Raji (cell line): ENCODE data around the gene LEF1.

Source experiments
- POLR2A ChIP-seq: IDR thresholded peaks from 2 replicates; pipeline ENCODE4 v1.6.1; 2011; ENCODE audit warnings: low read depth, low read length, control low read depth; ENCODE audit not compliant: insufficient read depth

LEF1 gene

GRCh38 chr4:108191269-108191914, 22.7 kb upstream of the LEF1 start:
- TF ChIP-seq POLR2A: no peak

DNA sequence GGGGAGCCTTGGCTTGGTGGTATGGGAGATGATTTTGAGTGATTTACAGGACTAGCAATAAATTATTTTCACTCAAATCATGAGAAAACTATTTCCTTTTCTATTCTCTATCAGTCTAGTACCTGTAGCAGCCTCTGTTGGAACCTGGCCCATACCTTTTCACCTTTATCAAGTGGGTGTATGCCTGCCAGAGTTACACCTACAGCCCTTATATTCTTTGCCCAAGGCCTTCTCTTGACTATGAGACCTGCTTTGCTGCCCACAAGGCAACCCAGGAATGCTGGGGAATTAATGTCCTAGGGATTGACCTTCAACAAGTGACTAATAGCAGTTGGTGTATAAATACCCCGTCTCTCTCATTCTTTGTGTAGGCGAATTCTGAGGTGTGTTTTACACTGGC, 20.0 kb upstream of the LEF1 start:
- no peak for TF ChIP-seq POLR2A

DNA sequence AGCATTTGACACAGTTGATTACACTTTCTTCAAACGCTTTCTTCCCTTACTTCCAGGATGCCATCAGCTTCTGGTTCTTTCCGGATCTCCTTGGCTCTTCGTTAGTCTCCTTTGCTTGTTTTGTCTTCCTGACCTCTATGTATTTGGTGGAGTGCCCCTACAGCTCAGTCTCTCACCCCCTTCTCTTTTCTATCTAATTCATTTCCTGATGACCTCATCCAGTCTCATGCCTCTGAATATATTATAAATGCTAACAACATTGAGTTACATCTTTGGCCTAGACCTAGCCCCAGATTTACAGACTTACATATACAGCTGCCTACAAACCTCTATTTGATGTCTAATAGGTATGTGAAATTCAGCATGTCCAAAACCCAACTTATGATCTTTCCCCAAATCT, 16.5 kb upstream of the LEF1 start:
- TF ChIP-seq POLR2A: no peak

GRCh38 chr4:108184453-108185049, 15.8 kb upstream of the LEF1 start:
- no peak for TF ChIP-seq POLR2A

DNA sequence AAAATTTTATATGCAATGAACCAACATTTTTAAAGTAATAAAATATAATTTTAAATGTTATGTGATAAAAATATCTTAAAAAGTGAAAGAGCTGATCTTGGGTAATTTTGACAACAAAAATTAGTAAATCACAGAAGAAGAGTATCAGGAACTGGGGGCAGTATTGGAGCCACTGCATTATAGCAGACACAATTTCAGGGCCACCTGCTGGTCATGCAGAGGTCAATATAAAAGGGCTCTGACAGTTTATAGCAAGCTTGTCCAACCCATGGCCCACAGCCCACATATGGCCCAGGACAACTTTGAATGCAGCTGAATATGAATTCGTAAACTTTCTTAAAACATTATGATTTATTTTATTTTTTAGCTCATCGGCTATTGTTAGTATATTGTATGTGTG, 13.0 kb upstream of the LEF1 start:
- no peak for TF ChIP-seq POLR2A

- no peak for TF ChIP-seq POLR2A
These were observed 11.8 kb upstream of the LEF1 start for GRCh38 chr4:108180513-108180912.

DNA sequence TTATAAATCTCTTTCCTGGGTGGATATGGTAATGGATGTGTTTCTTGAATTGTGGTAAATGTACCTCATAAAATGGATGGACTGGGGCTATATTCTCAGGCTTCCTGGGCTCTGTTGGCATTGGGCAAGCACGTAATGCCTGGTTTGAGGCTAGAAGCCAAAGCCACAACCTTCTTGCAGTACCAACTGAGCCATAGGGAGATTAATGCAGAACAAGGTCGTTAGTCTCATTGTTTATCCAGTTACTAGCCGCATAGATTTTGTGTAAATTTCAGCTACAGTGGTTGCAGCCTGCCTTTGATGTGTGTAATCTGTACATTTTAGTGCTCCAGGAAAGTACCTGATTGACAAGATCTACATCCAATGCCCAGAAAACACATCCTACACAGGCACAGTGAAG, 7.2 kb upstream of the LEF1 start:
- TF ChIP-seq POLR2A: no peak

GRCh38 chr4:108174856-108175255, 6.1 kb upstream of the LEF1 start:
- no peak for TF ChIP-seq POLR2A

GRCh38 chr4:108173599-108174057, 4.9 kb upstream of the LEF1 start:
- no peak for TF ChIP-seq POLR2A

DNA sequence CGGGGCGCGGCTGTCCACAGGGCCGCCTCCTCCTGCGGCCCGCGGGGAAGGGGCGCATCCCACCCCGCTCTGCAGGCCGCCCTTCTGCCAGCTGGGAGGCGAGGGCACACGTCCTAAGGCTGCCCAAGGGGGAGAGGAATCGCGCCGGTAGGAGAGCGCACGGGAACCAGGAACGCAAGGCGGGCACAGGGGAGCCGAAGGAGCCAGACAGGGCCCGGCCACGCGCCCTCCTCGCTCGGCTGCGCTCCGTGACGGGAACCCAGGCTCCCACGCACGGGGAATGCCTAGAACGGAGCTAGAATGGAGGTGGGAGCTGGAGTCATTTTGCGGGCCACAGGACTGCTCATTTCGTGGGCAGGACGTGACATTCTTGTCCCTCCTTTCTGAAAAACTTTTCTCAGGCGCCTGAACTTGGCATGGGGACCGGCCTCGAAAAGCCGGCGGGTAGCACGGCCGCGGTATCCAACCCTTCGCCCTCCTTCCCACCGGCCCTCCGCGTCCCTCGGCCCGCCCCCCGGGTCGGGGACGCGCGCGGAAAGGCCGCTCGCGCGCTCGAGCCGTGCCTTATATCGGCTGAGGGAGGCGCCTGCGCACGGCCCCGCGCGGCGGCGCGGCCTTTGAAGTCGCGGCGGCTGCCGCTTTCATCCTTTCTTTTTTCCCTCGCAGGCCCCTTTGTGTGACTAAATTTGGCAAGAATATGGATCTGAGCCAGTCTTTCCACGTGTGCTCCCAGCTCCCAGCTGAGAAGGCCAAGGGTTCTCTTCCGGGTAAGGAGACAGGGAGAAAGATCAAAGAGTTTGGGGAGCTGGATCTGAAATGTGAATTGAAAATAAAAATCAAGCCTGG, 4.2 kb upstream of the LEF1 start:
- TF ChIP-seq POLR2A: no peak

GRCh38 chr4:108172231-108172752, 3.6 kb upstream of the LEF1 start:
- no peak for TF ChIP-seq POLR2A

GRCh38 chr4:108171339-108172230, 2.9 kb upstream of the LEF1 start:
- no peak for TF ChIP-seq POLR2A

DNA sequence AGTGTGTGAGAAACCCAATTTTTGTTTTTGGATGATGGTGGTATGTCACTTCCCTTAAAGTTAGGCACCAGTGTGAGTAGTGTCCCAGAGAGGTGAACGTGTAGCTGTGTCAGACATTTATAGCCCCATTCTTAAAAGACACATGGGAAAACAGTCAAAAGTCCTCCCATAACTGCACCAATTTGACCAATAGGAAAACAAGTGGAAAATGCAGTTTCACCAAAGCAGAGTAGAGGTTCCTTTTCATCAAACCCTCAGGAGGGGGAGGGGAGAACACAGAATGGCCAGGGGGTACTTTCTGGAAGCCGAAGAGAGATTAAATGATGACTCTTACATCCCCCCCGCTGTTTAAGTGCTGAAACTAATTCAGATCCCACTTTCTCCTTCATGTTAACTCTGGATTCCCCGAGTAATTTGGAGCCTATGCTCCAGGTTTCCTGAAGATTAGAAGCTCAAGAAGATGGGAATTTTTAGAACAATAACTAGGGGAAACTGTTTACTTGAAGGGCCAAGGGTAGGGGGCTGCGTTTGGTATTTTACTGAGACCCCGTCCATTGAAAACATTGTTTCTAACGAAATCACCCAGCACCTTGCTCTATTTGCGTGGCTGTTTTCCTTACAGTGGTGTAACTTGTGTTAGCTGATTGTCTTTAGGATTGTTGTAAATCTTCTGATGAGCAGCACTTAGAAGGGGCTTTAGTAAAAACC, 2.1 kb upstream of the LEF1 start:
- no peak for TF ChIP-seq POLR2A

DNA sequence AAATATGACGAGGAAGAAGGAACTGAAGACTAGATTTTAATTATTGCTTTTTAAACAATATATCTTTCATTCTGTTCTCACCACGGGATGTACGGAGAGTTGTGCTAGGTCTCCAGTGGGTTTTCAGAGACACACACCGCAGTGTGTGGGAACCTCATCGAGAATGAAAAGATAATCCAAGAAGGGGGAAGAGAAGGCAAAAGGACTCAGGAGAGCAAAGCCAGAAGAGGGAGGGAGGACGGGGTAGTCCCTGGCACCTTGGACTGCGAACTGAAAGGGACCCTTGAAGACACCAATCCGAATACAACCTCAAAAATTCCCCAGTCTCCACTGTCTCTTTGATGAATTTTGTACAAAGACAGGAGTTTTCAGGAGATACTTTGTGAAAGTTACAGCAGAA, 932 bp upstream of the LEF1 start:
- no peak for TF ChIP-seq POLR2A
